ENCODE measurements around the gene ZBTB7C.
A peak's percentile ranks its signal among the peaks of the same experiment; 100 is the strongest.
"Not testable (repeated sequence)": the region's sequence is repeated elsewhere in the genome, so short reads cannot be mapped to it uniquely, and the experiment has no call there.

The ZBTB7C gene

GRCh38 chr18:48408727-48409590 is at the start of gene ZBTB7C:
TSS of gene ZBTB7C (minus strand) at chr18:48409383.
- no peak for DNase-seq

DNA sequence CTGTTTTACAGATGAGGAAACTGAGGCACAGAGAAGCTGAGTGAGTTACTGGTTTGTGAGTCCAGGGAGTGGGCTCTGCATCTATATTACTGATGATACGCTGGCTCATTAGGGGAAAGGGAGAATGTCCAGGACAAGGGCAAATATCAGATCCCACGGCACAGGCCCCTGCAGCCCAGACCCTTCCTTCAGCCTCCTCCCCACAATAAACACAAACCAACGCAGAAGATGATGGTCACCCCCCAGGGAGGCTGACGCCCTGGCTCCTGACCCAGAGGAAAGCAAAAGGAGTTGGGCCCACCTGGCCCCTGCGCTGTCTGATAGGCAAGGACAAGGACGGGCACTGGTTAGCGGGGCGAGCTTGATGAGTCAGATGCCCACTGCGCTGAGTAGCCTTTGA is 47.7 kb upstream of the ZBTB7C start:
- DNase-seq: no peak

- DNase-seq: no peak
These were observed 46.6 kb upstream of the ZBTB7C start for GRCh38 chr18:48455555-48456478.

DNA sequence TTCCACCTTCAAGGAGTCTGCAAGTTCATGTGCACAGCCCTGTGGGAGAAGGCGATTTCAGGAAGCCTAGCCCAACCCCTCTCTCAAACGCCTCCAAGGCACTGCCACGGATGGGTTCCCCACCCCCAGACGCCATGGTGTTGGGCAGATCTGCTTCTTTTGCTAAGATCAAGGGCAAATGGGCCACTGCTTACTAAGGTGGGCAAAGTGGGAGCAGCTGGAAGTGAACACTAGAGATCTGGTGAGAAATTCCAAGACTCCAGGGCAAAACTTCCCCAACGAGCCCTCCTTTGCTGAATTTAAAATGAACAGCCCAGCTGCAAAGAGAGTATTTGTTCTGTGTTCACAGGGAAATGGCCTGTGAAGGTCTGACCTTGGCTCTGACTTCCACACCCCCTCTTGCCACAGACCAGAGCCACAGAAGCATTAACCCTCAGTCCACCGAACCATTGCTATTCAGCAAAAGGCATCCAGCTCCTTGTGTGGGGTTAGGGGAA is 45.1 kb upstream of the ZBTB7C start:
- no peak for DNase-seq

- DNase-seq: no peak
These were observed 44.3 kb upstream of the ZBTB7C start for GRCh38 chr18:48453330-48454066.

GRCh38 chr18:48452861-48453323 is 43.7 kb upstream of the ZBTB7C start:
- no peak for DNase-seq

DNA sequence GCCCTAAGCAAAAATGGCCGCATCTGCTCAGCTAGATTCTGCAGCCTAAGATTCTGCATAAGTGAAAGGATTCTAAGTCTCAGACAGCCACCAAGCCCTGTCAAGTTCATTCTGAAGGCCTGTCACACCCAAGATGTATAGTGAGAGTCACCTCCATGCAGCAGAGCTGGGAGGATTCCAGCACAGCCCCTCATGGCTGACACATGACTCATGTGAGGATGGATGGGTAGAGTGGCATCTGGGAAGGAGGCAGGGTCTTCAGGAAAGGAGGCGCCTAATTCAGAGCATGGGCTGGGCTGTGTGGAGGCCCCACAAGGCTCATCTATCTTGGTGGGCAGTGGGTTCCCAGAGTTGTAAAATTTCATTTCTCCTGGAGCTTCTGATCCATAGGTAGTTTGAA is 41.5 kb upstream of the ZBTB7C start:
- DNase-seq: no peak

DNA sequence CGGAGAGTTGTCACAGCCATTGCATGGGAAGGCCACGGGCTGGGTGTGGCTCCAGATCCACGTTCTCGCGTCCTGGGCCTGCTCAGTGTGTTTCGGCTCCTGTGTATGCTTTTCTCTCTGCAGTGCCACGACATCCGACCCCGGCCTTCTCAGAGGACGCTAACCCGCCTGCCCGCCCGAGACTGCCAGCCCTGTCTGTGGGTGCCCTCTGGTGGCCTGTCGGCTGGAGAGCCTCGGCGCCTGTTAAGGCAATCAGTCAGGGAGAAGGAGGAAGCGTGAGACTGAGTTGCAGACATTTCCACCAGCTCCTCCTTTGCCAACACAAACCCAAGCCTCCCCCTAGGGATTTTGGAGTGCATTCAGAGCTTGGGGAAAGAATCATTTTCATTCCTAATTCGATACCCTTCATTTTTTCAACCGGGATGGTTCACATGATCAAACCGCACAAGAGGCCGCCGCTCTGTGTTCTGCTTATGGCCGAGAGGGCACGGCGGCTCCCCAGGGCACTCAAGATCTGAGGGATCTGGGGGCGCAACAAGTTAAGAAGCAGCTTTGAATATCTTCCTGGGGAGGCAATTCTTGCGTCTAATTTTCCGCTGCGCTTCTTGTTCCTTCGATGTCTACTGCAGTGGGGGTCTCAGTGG is 37.5 kb upstream of the ZBTB7C start:
- DNase-seq: peak in 1 of 2 experiments; percentile 23

DNA sequence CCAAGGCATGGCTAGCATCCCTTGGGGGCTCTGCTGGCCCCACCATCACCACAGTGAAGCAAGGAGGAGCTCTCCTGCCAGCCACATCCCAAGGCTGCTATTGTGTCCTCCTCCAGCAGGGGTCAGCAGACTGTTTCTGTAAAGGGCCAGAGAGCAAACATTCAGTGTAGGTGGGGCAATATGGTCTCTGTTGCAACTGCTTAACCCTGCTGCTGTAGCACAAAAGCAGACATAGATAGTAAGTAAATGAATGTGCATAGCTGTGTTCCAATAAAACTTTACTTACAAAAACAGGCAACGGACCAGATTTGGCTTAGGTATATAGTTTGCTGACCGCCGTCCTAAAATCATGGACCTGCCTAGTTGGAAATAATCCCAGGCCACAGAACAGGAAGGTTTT is 36.4 kb upstream of the ZBTB7C start:
- DNase-seq: no peak

- DNase-seq: no peak
These were observed 33.6 kb upstream of the ZBTB7C start for GRCh38 chr18:48442761-48443160.

GRCh38 chr18:48441405-48441881 is 32.3 kb upstream of the ZBTB7C start:
- no peak for DNase-seq

DNA sequence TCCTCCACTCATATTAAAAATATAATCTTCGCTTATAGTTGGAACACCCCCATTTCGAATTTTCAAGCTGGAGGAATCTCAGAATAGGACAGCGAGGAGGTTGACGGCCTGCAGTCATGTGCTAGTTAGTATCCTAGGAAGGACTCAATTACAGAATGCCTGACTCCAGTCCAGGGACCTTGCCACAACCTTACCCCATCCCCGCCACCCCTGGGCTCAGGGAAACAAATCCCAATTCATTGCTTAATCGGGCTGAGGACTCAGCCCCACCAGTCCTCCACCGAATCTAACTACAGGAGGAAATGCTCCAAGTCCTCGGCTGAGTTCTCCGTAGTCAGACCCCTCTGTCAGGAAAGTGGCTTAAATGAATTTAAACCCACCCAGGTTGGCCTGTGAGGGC is 31.7 kb upstream of the ZBTB7C start:
- no peak for DNase-seq

- no peak for DNase-seq
These were observed 27.7 kb upstream of the ZBTB7C start for GRCh38 chr18:48436907-48437306.

DNA sequence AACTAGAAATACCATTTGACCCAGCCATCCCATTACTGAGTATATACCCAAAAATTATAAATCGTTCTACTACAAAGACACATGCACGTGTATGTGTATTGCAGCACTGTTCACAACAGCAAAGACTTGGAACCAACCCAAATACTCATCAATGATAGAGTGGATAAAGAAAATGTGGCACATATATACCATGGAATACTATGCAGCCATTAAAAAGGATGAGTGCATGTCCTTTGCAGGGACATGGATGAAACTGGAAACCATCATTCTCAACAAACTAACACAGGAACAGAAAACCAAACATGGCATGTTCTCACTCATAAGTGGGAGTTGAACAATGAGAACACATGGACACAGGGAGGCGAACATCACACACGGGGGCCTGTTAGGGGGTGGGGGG is 25.2 kb upstream of the ZBTB7C start:
- DNase-seq: not testable (repeated sequence)

- no peak for DNase-seq
These were observed 24.4 kb upstream of the ZBTB7C start for GRCh38 chr18:48433541-48433940.

DNA sequence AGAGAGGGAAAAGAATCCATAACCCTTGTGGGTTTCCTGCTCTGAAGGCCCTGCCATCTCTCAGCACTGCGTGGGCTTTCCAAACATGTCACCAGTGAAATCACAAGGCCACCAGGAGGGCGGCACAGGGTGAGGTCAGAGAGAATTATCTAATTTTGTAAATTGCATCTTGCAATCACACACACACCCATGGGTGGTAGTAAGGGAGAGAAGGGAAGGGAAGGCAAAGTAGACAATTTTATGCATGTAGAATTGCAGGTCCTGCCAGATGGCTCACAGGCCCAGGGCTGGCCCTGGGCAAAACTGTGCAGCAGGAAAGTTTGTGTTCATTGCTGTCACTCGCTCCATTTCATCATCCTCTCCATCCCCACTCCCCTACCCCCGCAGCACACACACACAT is 21.0 kb upstream of the ZBTB7C start:
- DNase-seq: no peak

DNA sequence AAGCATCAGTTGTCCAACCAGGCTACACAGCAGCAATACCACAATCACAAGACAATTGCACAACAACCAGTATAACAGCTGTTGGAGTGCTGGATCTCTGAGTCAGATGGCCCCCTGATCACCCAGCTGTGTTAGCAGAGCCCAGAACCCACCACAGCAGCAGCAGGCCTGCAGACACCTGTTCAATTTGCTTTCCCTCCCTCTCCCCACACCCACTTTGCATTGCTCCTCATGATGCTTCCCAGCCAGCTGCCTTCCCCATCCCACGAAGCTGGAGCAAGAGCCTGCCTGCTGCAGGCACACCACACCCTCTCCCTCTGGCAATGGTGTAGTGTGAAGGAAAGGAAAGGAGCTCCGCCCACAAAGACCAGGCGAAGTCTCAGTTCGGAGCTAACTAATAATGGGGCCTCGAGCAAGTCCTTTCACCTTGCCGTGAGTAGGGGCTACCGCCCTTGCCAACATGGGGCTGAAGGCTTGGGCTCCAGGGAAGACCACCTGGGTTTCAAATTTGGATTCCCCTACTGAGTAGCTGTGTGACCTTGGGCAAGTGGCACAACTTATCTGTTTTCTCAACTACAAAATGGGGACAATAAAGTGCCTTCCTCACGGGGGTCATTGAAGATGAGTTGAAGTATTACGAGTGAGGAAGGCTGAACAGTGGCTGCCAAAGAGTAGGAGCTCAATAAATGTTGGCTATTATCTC is 19.4 kb upstream of the ZBTB7C start:
- no peak for DNase-seq

DNA sequence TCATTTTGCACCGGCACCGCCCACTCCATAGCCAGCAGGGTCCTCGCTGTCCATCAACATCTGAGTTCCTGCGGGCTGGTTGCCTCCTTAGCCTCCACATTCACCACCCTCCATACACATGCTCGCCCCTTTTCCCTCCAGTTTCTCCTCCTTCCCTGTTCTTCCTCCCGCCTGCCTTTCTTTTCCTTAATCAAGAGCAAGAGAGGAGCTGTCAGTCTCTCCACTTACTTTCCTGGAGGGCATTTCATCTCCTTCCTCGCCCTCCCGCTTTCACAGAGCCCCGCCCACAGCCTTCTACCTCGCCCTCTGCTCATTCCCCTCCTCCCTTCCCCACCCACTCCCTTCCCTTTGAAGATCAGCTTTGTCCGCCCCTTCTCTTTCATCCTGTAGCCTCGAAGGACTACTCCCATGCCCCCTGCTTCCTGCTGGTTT is 13.8 kb upstream of the ZBTB7C start:
- DNase-seq: no peak

GRCh38 chr18:48419277-48420022 is 10.3 kb upstream of the ZBTB7C start:
- no peak for DNase-seq

- no peak for DNase-seq
These were observed 9.5 kb upstream of the ZBTB7C start for GRCh38 chr18:48418539-48419276.
